PC-3 (cell line): ENCODE data around the gene CDH4.

ENCODE experiments used
- EZH2 ChIP-seq: fragments of 300-600 bp; sonication (generic); IDR thresholded peaks from one replicate; pipeline ENCODE4 v1.6.1; 2017; ENCODE audit warnings: antibody characterized with exemption, mild to moderate bottlenecking, low read length; ENCODE audit not compliant: unreplicated experiment
- EZH2phosphoT487 ChIP-seq: fragments of 300-600 bp; sonication (generic); IDR thresholded peaks from 2 replicates; pipeline ENCODE4 v1.6.1; 2018; ENCODE audit warnings: mild to moderate bottlenecking, antibody characterized with exemption, low read length, borderline replicate concordance
- TF ChIP-seq, protein P1 (sequence below): fragments of 300-600 bp; sonication (generic); conservative IDR thresholded peaks from 2 replicates; pipeline ENCODE4 v1.5.1; 2017; ENCODE audit warnings: antibody characterized with exemption, low read depth, mild to moderate bottlenecking, low read length

DNA sequence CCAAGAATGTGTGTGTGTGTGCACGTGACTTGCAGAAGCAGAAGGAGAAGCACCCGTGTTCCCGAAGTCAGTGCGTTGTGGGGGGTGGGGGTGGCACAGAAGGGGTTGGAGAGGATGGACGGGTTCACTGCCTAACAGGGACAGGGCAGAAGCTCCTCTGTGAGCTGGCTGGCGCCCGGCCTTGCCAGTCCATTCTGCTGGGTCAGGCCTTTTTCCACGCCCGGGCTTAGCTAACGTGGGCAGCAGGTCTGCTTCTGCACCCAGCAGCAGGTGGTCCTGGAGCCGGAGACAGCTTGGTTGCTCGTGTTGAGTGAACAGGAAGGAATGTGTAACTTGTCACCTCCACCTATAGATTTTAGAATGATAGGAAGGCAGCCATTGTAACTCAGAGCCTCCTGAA is 374.4 kb downstream of the CDH4 start:
- TF ChIP-seq, protein P1, sequence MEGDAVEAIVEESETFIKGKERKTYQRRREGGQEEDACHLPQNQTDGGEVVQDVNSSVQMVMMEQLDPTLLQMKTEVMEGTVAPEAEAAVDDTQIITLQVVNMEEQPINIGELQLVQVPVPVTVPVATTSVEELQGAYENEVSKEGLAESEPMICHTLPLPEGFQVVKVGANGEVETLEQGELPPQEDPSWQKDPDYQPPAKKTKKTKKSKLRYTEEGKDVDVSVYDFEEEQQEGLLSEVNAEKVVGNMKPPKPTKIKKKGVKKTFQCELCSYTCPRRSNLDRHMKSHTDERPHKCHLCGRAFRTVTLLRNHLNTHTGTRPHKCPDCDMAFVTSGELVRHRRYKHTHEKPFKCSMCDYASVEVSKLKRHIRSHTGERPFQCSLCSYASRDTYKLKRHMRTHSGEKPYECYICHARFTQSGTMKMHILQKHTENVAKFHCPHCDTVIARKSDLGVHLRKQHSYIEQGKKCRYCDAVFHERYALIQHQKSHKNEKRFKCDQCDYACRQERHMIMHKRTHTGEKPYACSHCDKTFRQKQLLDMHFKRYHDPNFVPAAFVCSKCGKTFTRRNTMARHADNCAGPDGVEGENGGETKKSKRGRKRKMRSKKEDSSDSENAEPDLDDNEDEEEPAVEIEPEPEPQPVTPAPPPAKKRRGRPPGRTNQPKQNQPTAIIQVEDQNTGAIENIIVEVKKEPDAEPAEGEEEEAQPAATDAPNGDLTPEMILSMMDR = no peak
- TF ChIP-seq EZH2phosphoT487 = no peak
- no peak for TF ChIP-seq EZH2
